HPDE6-E6E7 (cell line): Measurements from ENCODE around the gene SPATA6.
"Not testable (repeated sequence)": the region's sequence is repeated elsewhere in the genome, so short reads cannot be mapped to it uniquely, and the experiment has no call there.

Experiments used
- DNase-seq: peaks from one replicate; pipeline ENCODE4 v3.0.0; 2011; ENCODE audit warnings: missing footprints; ENCODE audit errors: extremely low spot score

SPATA6 gene

GRCh38 chr1:48356901-48357300, 115.1 kb downstream of the SPATA6 start:
- no peak for DNase-seq

GRCh38 chr1:48344373-48344772, 127.6 kb downstream of the SPATA6 start:
- no peak for DNase-seq

- DNase-seq = no peak
Observed at GRCh38 chr1:48341221-48341620, 130.8 kb downstream of the SPATA6 start.

- DNase-seq = no peak
Observed at GRCh38 chr1:48338257-48338656, 133.7 kb downstream of the SPATA6 start.

- no peak for DNase-seq
Observed at GRCh38 chr1:48333316-48333715, 138.7 kb downstream of the SPATA6 start.

- DNase-seq = no peak
Observed at GRCh38 chr1:48332115-48332514, 139.9 kb downstream of the SPATA6 start.

GRCh38 chr1:48329905-48330304, 142.1 kb downstream of the SPATA6 start:
- no peak for DNase-seq

GRCh38 chr1:48329486-48329885, 142.5 kb downstream of the SPATA6 start:
- no peak for DNase-seq

GRCh38 chr1:48311829-48312228, 160.2 kb downstream of the SPATA6 start:
- not testable (repeated sequence) for DNase-seq

- no peak for DNase-seq
Observed at GRCh38 chr1:48309564-48310082, 162.4 kb downstream of the SPATA6 start.

GRCh38 chr1:48302652-48303051, 169.4 kb downstream of the SPATA6 start:
- no peak for DNase-seq

- no peak for DNase-seq
Observed at GRCh38 chr1:48294656-48295055, 177.3 kb downstream of the SPATA6 start.

- not testable (repeated sequence) for DNase-seq
Observed at GRCh38 chr1:48294094-48294493, 177.9 kb downstream of the SPATA6 start.

- DNase-seq = no peak
Observed at GRCh38 chr1:48292706-48293105, 179.3 kb downstream of the SPATA6 start.

- DNase-seq = no peak
Observed at GRCh38 chr1:48291421-48291820, 180.6 kb downstream of the SPATA6 start.

GRCh38 chr1:48285525-48285924, 186.5 kb downstream of the SPATA6 start:
- DNase-seq = no peak

GRCh38 chr1:48284696-48285420, 187.1 kb downstream of the SPATA6 start:
- DNase-seq = not testable (repeated sequence)

- DNase-seq = not testable (repeated sequence)
Observed at GRCh38 chr1:48282329-48282728, 189.7 kb downstream of the SPATA6 start.

GRCh38 chr1:48277437-48277836, 194.6 kb downstream of the SPATA6 start:
- DNase-seq = not testable (repeated sequence)

GRCh38 chr1:48266576-48266975, 205.4 kb downstream of the SPATA6 start:
- no peak for DNase-seq

- DNase-seq = no peak
Observed at GRCh38 chr1:48263041-48263440, 209.0 kb downstream of the SPATA6 start.

- no peak for DNase-seq
Observed at GRCh38 chr1:48261881-48262400, 210.1 kb downstream of the SPATA6 start.

- DNase-seq = no peak
Observed at GRCh38 chr1:48258106-48258505, 213.9 kb downstream of the SPATA6 start.
